GM18519 (cell line): ENCODE data around the gene TAF5.
"Not testable (repeated sequence)": the region's sequence is repeated elsewhere in the genome, so short reads cannot be mapped to it uniquely, and the experiment has no call there.

Experiments
- ATAC-seq: cut with Tn5 transposase; IDR thresholded peaks from one replicate; pipeline ENCODE4 v1.9.1; 2021; ENCODE audit warnings: mild to moderate bottlenecking, moderate library complexity; ENCODE audit not compliant: unreplicated experiment, low FRiP score

Gene TAF5

DNA sequence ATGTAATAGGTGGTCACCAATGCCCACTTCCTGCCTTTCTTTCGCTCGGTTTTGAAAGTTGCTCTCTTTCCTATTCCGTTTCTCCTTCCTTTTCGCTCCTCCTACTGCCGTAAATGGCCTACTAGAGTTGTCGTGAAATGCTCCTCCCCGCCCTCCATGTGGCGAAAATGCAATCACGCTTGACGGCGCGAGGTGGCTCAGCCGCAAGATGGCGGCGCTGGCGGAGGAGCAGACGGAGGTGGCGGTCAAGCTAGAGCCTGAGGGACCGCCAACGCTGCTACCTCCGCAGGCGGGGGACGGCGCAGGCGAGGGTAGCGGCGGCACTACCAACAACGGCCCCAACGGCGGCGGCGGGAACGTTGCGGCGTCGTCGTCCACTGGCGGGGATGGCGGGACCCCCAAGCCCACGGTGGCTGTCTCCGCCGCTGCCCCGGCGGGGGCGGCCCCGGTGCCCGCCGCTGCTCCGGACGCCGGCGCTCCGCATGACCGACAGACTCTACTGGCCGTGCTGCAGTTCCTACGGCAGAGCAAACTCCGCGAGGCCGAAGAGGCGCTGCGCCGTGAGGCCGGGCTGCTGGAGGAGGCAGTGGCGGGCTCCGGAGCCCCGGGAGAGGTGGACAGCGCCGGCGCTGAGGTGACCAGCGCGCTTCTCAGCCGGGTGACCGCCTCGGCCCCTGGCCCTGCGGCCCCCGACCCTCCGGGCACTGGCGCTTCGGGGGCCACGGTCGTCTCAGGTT is at the start of gene TAF5:
Gene TAF5, plus strand, starts transcription at position 195 of the 737 bp plus-strand sequence. Its CDS starts 14 bp downstream, at position 209.
- ATAC-seq: peak; percentile 40

DNA sequence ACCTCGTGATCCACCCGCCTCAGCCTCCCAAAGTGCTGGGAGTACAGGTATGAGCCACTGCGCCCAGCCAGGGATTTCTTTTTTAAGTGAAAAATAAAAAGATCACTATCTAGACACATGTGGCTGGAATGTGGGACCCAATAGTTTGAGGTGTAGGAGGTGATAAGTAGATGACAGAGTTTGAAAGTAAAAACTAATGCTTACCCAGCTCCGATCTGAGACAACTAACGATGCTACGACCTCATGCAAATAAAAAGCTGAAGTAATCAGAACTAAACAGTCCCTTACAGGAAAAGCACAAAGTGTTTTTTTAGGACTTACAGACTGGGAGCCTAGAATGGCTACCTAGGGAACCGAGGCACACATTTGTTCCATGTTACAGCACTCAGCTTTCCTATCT is 39.9 kb upstream of the TAF5 start:
- no peak for ATAC-seq

- ATAC-seq: no peak
These were observed 33.7 kb upstream of the TAF5 start for GRCh38 chr10:103333934-103334520.

GRCh38 chr10:103334567-103334966 is 33.2 kb upstream of the TAF5 start:
- no peak for ATAC-seq

DNA sequence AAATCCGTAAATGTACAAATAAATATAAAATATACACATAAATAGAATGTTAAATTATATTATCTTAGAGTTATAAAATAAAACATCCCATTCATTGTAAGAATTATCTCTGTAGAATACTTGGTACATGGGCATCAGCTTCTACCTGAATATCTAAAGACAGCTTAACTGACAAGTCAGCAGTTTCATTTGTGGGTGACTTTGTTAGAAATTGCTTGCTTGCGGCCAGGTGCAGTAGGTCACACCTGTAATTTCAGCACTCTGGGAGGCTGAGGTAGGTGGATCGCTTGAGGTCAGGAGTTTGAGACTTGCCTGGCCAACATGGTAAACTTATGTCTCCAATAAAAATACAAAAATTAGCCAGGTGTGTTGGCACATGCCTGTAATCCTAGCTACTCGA is 31.4 kb upstream of the TAF5 start:
- no peak for ATAC-seq

- ATAC-seq: no peak
These were observed 17.6 kb upstream of the TAF5 start for GRCh38 chr10:103350175-103350516.

GRCh38 chr10:103350517-103351260 is 17.1 kb upstream of the TAF5 start, which contains the start of gene PCGF6:
TSS of gene PCGF6 (minus strand) at chr10:103351140. CDS start at chr10:103351066, 74 bp downstream.
- ATAC-seq: peak; percentile 60

- no peak for ATAC-seq
These were observed 14.5 kb upstream of the TAF5 start for GRCh38 chr10:103353281-103353680.

DNA sequence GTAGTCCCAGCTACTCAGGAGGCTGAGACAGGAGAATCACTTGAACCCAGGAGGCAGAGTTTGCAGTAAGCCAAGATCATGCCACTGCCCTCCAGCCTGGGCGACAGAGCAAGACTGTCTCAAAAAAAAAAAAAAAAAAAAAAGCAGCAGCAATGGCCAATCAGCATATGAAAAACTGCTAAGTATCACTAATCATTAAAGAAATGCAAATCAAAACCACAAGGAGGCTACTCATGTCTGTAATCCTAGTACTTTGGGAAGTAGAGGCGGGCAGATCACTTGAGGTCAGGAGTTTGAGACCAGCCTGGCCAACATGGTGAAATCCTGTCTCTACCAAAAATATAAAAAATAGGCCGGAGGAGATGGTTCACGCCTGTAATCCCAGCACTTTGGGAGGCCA is 13.2 kb upstream of the TAF5 start:
- not testable (repeated sequence) for ATAC-seq

GRCh38 chr10:103355906-103356599 is 11.7 kb upstream of the TAF5 start:
- no peak for ATAC-seq

DNA sequence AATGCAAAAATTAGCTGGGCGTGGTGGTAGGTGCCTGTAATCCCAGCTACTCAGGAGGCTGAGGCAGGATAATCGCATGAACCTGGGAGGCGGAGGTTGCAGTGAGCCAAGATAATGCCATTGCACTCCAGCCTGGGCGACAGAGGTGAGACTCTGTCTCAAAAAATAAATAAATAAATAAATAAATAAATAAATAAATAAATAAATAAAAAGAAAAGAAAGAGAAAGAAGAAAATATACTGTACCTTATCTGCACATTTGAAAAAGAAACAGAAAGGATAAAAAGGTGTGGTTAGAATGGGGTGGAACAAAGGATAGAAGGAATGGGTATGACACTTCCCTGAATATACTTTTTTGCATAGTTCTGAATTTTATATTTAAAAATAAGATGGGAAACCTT is 8.3 kb upstream of the TAF5 start:
- ATAC-seq: not testable (repeated sequence)

GRCh38 chr10:103360791-103361190 is 7.0 kb upstream of the TAF5 start:
- not testable (repeated sequence) for ATAC-seq

DNA sequence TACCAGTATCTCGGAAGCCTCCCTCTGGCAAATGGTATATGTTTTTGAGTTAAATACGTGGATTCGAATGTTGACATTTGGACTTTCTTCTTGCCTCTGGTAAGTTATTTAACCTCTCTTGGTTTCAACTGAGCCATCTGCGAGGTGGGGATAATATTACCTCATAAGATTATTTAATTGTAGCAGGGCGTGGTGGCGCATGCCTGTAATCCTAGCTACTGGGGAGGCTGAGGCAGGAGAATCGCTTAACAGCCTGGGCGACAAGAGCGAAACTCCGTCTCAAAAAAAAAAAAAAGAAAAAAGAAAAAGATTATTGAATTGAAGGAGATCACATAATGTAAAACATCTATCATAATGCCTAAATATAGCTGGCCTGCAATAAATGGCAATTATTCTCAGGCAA is 396 bp upstream of the TAF5 start:
- no peak for ATAC-seq

GRCh38 chr10:103373544-103373943 is 5.8 kb downstream of the TAF5 start:
- ATAC-seq: peak; percentile 40

DNA sequence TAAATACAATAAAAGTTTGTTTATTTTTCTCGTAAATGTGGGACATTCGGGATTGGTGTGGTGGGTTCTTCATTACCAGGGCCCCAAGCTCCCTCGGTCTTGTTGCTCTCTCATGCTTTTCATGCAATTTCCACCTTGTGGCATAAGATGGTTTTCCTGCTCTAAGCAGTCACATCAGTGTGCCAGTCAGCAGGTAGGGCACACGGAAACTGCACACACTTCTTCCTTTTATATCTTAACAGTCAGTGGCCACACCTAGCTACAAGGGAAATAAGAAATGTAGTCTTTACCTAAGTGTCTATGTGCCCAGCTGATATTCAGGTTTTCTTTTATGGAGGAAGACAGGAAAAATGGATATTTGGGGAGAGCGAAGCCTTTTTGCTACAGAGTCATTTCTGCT is 6.5 kb downstream of the TAF5 start:
- ATAC-seq: no peak

DNA sequence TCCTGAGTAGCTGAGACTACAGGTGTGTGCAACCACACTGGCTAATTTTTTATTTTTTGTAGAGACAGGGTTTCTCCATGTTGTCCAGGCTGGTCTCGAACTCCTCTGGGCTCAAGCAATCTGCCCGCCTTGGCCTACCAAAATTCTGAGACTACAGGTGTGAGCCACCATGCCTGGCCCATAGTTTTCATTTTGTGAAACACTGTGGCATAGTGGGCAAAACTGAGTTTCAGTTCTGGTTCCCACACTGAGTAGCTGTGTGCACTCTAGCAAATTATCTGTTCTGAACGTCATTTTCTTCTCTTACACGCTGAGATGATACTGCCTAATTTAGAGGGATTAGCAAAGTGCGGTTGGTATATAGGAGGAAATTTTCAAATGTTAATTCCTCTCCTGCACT is 15.0 kb downstream of the TAF5 start:
- no peak for ATAC-seq

DNA sequence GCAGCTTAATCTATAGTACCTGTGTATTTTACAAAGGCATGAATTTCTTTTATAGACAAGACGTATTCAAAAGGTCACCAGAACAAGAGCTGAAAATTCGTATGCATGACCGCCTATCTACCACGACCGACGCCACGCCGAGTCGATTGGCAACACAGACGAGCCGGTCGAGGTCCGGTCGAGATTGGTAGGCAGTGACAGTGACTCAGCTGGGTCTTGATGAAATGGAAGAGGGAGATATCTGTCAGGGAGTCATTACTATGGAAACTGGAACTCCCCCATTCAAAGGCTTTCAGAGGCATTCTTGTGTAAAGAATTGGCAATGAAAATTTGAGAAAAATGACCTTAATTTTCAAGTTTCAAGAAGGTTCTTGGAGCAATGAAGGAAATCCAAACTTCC is 26.4 kb downstream of the TAF5 start:
- no peak for ATAC-seq

DNA sequence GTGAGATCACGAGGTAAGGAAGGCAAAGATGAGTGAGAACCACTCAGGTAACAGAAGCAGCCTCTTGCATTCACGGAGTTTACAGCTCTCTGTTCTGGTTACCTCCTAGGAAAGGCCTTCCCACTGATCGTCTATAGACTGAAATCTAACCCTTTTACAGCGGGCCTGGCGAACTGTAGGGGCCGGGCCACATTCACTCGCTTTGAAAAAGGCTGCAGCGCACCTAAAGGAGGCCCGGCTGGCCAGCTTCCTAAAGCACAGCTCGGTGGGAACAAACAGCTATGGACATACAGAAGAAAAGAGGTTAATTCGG is 27.9 kb downstream of the TAF5 start:
- no peak for ATAC-seq

DNA sequence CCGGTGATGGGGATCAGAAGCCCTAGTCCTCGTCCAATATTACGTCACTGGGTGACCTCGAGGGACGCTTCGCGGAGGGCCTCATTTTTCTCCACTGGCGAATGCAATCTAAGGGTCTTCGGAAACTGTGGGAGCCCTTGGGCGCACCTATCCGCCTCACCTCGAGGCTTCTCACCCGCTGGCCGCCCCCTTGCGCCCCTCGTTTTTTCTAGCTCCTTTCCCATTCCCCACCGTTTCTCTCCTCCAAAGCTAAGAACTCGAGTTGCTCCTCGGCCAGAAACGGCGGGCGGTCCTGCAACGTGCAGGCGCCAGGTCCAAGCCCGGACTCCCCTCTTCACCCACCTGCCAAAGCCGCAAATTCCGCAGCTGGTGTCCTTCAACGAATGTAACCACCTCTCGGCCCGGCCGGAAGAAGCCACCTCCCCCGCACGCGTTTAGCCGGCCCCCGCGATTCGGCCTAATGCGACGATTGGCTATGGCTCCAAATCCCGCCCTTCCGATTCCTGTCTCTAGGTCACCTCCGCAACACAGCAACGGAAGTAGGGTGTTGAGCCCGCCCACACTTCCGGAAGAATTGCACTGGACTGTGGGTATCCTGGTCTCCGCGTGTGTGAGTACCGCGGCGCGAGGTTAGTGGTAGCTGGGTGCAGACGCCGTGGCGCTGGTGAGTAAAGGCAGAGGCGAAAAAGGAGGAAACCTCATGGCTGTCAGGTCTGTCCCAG is 28.5 kb downstream of the TAF5 start, which contains the start of the genes ATP5MK and PDCD11:
Gene ATP5MK, minus strand, starts transcription at position 409 of the 722 bp plus-strand sequence. CDS start 4,018 bp downstream, outside the sequence.
Gene PDCD11, plus strand, starts transcription at position 560 of the 722 bp plus-strand sequence. CDS start 1,801 bp downstream, outside the sequence.
- peak; percentile 93 for ATAC-seq

DNA sequence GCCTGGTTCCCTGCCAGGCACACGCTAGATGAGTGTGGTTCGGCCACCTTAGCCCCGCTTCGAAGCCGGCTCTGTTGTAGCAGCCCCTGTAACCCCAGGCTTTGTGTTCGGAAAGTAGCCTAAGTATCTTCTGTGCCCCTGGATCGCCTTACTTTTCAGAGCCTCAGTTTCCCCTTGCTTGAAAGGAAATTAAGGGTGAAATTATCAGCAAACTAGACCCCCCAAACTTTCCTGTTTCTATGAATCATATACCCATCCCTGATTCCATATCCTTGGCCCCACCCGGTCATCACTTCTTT is 29.0 kb downstream of the TAF5 start:
- no peak for ATAC-seq
